Measurements from ENCODE around the gene NUS1. TPM values are rescaled to one million over a fixed set of nuclear protein-coding genes. Genes with fewer than 3 reads are reported as not detected.
"Not testable (repeated sequence)": the region's sequence is repeated elsewhere in the genome, so short reads cannot be mapped to it uniquely, and the experiment has no call there.

NUS1 gene
- total RNA-seq, result 14.6 TPM

DNA sequence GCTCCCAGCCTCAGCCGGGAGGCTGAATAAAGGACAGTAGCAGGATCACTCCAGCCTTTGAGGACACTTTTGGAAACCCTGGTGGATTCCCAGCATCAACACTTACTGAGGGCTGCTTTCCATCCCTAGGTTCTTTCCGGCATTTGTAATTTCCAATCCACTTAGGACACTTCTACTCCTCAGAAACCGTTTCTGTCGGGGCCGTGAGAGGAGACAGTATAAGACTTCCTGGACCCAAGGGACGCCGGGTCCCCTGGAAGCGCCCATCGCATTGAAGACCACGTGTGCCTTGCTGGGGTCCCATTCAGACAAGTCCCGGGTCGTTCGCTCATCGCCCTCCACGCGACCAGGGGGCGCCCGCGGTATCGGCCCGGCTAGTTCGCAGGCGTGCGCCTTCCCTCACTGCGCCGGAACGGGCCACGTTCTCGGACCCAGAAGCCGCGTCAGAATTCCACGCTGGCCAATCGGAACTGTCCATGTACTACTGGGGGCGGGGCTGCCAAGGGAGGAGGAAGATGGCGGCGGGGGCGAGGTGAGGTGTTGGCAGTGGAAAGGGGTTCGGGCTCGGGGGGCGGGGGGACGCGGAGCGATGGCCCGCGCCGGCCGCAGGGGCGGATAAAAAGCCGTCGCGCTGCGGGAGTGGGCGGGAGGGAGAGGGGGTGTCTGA lies at the start of gene NUS1:
TSS of gene NUS1 (plus strand) at position 479 of the 667 bp plus-strand sequence. CDS start 202 bp downstream, outside the sequence.
- peak; percentile 89 to 99 for DNase-seq (ENCODE audit: low spot score in 2 of 2)
- TF ChIP-seq, protein P1, sequence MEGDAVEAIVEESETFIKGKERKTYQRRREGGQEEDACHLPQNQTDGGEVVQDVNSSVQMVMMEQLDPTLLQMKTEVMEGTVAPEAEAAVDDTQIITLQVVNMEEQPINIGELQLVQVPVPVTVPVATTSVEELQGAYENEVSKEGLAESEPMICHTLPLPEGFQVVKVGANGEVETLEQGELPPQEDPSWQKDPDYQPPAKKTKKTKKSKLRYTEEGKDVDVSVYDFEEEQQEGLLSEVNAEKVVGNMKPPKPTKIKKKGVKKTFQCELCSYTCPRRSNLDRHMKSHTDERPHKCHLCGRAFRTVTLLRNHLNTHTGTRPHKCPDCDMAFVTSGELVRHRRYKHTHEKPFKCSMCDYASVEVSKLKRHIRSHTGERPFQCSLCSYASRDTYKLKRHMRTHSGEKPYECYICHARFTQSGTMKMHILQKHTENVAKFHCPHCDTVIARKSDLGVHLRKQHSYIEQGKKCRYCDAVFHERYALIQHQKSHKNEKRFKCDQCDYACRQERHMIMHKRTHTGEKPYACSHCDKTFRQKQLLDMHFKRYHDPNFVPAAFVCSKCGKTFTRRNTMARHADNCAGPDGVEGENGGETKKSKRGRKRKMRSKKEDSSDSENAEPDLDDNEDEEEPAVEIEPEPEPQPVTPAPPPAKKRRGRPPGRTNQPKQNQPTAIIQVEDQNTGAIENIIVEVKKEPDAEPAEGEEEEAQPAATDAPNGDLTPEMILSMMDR (IDR thresholded peaks at IDR 0.05), result peak; percentile 59 to 89 (median 84)
- Histone ChIP-seq H3K27ac (peak within 1 kb of the TSS; percentile 79 to 82), H3K4me1 (peaks cover 0 to 9% of the 10 kb centered on the region in 2 donors), H3K36me3 (no peaks in the 10 kb centered on the region), H3K9me3 (no peaks in the 10 kb centered on the region), H3K27me3 (no peaks in the 10 kb centered on the region), H3K4me3 (peak within 1 kb of the TSS; percentile 81 to 92)
- intact Hi-C loops (cut with DNase I), result loop anchor here (1.0 to 5.0 kb wide), 4 partner anchors 72 to 1222 kb away; partner anchors contain the start of gene DCBLD1

DNA sequence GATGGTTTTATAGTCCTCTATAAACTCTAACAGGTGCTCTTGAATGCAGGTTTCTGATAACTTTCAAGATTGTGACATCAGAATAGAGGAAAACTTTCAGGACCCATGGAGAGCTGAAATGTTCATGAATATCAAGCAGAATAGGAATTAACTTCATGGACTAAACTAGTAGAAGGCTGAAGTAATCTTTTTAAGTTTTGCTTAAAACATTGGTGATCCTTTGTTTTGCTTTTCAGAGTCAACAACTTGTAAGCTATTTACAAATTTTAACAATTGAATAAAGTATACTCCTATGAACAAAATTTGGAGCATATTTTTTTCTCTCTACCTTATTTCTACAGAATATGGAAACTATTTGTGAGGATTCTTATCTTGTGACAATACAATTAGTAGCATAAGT lies 47.7 kb upstream of the NUS1 start:
- H3K27ac ChIP-seq, result no peak overlapping the region
- TF ChIP-seq, protein P1 (IDR thresholded peaks at IDR 0.05), result no peak
- no peaks in the 10 kb centered on the region for H3K36me3 ChIP-seq
- no peaks in the 10 kb centered on the region for H3K4me1 ChIP-seq
- no peak for DNase-seq (ENCODE audit: low spot score in 2 of 2)
- H3K4me3 ChIP-seq, result no peak overlapping the region
- H3K27me3 ChIP-seq, result no peaks in the 10 kb centered on the region
- intact Hi-C loops (cut with DNase I), result no loop called here
- H3K9me3 ChIP-seq, result no peaks in the 10 kb centered on the region

DNA sequence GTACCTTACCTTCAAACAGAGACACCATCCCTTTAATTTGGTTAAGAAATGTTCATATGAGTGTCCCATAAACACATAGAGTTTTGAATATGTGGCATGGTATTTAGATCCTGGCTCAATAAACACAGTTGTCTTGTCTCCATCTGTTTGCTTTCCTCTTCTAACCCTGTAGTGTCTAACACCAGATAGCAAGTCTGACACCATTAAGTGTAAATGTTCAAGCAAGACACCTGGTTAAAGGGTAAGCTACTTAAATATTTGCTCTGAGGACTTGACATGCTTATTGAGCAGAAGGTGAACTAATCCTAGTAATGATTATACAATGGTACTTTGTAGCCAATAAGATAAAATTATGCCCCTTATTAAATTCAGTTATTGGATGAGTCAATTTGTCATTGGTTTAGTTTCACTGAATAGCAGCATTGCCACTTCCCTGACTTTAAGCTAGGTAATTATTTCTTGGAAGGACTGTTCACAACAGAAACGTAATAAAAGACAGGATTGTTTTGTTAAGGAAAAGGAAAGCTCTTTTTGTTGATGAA lies 46.1 kb upstream of the NUS1 start:
- TF ChIP-seq, protein P1 (IDR thresholded peaks at IDR 0.05), result no peak
- H3K9me3 ChIP-seq, result no peaks in the 10 kb centered on the region
- no peaks in the 10 kb centered on the region for H3K4me1 ChIP-seq
- intact Hi-C loops (cut with DNase I), result no loop called here
- no peak overlapping the region for H3K4me3 ChIP-seq
- no peak overlapping the region for H3K27ac ChIP-seq
- no peaks in the 10 kb centered on the region for H3K27me3 ChIP-seq
- no peak for DNase-seq (ENCODE audit: low spot score in 2 of 2)
- no peaks in the 10 kb centered on the region for H3K36me3 ChIP-seq

DNA sequence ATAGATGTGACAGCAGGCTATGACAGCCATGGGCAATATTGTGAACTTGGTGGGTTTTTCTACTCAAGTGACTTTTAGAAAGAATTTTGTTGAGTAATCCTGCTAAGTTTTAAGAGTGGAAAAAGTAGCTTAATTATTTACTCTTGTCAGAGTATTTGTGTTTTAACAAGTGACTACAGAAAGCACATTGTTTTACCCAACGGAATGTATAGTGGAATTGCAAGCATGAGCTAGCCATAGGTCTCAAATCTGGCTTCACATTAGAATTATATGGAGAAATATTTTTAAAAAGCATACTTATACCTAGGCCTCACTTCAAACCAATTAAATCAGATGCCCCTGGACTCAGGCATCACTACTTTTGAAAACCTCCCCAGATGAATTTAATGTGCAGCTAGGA lies 37.5 kb upstream of the NUS1 start:
- H3K9me3 ChIP-seq, result no peaks in the 10 kb centered on the region
- H3K4me3 ChIP-seq, result no peak overlapping the region
- intact Hi-C loops (cut with DNase I), result no loop called here
- no peaks in the 10 kb centered on the region for H3K36me3 ChIP-seq
- no peak for DNase-seq (ENCODE audit: low spot score in 2 of 2)
- no peaks in the 10 kb centered on the region for H3K4me1 ChIP-seq
- TF ChIP-seq, protein P1 (IDR thresholded peaks at IDR 0.05), result no peak
- no peak overlapping the region for H3K27ac ChIP-seq
- H3K27me3 ChIP-seq, result no peaks in the 10 kb centered on the region

DNA sequence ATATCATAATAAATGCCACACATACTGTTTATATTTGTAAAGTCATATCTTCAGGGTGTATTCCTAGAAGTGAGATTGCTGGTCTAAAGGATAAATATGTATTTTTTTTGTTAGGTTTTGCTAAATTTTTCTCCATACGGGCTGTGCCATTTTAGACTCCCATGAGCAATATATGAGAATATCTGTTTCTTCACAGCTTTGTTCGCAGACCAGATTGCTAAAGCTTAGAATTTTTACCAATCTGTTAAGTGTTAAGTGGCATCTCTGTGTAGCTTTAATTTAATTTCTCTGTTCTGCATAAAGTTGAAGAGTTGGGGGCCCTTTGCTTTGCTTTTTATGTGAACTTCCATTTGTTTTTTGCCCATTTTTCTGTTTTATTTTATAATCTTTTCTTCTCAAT lies 32.3 kb upstream of the NUS1 start:
- H3K27ac ChIP-seq, result no peak overlapping the region
- TF ChIP-seq, protein P1 (IDR thresholded peaks at IDR 0.05), result no peak
- H3K36me3 ChIP-seq, result no peaks in the 10 kb centered on the region
- H3K4me3 ChIP-seq, result no peak overlapping the region
- no peaks in the 10 kb centered on the region for H3K27me3 ChIP-seq
- H3K4me1 ChIP-seq, result no peaks in the 10 kb centered on the region
- intact Hi-C loops (cut with DNase I), result no loop called here
- no peaks in the 10 kb centered on the region for H3K9me3 ChIP-seq
- no peak for DNase-seq (ENCODE audit: low spot score in 2 of 2)

DNA sequence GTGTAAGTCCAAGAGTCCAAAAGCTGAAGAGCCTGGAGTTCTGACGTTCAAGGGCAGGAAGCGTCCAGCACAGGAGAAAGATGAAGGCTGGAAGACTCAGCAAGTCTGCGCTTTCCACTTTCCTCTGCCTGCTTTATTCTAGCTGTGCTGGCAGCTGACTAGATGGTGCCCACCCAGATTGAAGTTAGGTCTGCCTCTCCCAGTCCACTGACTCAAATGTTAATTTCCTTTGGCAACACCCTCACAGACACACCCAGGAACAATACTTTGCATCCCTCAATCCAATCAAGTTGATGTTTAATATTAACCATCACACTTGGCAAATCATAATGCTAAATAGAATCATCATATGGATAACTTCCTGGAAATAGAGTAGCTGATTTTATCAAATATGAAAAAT lies 23.3 kb upstream of the NUS1 start:
- H3K4me3 ChIP-seq; H3K4me1 ChIP-seq; intact Hi-C loops (cut with DNase I); H3K27ac ChIP-seq; H3K36me3 ChIP-seq; DNase-seq (ENCODE audit: low spot score in 2 of 2); H3K27me3 ChIP-seq: not testable (repeated sequence)
- H3K9me3 ChIP-seq, result peaks cover 0 to 11% of the 10 kb centered on the region in 2 donors
